HG02884 (cell line): ENCODE results near the gene CALD1.

Source experiments
- ATAC-seq: cut with Tn5 transposase; IDR thresholded peaks from one replicate; pipeline ENCODE4 v1.9.1; 2021; ENCODE audit warnings: mild to moderate bottlenecking, moderate library complexity; ENCODE audit not compliant: unreplicated experiment

CALD1 gene

DNA sequence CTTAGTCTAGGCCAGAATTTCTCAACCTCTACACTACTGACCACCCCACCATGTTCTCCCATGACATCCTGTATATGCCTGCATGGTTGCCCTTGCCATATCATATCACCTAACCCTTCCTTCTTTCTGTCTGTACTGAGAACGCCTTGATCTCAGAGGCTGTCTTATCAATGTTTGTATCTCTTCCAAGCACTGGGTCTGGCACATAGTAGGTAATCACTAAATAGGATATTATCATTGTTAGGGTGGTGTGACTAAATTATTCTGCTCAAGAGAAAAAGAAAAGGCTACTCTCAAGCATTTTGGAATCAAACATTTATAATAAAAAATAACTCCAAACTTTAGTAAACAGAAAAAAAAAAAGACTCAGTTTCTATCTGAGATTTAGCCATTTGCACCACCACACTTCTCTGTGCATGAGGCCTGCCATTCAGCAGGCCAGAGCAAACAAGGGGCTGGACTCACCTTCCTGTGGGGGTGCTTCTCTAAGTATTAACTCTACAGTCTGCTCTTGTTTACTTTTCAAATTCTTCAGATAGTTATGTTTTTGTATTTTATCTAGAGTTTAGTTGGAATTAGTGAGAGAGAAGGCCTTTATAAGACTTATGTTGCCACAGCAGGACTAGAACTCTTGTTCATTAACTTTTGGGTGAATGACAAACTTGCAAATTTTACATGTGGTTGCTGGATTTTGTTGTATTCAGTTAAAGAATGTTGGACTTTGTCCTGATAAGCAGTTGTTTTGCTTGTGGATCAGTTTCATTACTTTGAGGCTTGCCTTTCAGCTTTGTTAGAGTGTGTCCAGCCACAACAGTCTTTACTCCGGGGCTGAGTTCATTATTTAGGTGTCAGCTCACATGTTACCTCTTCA lies 212.3 kb downstream of the CALD1 start:
- no peak for ATAC-seq

DNA sequence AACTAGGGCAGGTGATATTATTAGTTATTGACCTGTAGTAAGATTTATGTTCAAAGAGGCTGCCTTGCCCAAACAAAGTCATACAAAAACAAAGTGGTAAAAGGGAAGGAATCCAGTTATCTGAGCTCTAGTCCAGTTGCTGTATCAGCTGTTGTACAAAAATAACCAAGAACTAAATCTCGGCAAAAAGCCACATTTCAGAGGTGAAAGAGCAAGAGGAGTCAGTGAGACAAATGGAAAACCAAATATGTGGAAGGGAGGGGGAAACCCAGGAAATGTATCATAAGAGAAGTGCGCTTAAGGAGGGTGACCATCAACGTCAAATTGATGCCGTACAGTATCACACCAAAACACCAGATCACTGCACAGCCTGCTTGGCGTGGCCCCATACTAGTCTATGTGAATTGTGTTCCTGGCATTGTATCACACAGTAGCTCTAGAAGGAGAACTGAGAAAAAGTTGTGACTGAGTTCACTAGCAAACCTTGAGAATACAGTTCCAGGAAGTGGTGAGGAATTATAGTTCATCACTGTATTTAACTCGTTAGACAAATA lies 213.3 kb downstream of the CALD1 start:
- ATAC-seq: peak; percentile 72

DNA sequence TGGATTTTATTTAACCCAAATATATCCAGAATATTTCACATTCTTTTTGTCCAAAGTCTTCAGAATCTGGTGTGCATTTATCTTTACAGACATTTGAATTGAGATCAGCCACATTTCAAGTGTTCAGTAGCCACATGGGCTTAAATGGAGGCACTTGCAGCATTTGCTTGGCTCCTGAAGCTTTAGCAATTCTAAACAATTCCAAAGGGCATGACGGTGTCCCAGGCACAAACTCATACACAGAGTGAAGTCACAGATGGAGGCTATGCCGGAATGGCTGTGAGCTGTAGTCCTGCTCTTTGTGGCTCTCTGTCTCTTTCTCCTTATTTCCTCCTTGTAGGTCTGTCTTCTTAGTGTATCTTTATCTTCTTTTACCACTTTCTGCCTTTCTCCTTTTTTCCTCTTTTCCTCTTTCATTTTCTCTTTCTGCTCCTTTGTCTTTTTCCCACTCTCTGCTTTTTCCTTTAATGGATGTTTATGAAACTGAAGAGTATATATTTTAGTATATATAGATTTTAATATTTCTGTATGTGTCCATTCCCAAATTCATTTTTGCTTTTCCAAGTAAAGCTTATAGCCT lies 214.5 kb downstream of the CALD1 start:
- ATAC-seq: no peak

DNA sequence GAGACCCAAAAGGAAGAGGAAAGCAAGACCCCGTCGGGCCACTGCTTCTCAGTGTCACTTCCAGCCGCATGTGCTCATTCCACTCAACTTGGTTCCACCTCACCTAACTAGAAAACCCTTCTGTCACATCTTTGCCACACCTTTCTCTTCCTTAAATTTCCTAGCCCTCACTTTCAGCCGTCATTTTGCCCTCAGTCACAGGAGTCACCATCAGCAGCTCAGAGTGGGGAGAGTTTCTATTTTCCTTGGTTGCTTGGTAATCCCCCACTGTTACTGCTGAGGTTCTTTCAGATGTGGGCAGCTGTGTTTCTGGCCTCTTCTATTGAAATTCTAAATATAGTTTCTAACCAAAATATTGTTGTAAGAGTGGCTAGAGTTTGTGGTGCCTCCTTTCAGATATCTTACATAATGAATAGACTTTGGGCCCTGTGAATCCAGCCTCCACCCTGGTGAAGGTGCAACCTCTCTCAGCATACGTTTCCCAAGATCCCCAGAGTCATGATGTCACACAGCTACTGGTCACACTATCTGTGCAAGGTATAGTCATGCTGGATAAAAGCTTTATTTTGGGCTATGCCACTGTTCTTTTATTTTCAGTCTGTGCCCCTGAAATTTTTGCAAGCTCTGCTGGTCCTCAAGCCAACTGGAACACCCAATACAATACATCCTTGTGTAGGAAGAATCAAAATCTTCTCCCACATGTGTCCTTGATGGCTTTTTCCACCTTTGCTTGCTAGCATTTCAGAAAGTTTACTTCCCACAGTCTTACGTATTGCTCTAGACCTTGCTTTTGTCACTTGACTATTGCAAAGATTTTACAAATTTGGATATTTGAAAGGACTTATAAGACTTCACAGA lies 216.0 kb downstream of the CALD1 start:
- peak; percentile 38 for ATAC-seq

DNA sequence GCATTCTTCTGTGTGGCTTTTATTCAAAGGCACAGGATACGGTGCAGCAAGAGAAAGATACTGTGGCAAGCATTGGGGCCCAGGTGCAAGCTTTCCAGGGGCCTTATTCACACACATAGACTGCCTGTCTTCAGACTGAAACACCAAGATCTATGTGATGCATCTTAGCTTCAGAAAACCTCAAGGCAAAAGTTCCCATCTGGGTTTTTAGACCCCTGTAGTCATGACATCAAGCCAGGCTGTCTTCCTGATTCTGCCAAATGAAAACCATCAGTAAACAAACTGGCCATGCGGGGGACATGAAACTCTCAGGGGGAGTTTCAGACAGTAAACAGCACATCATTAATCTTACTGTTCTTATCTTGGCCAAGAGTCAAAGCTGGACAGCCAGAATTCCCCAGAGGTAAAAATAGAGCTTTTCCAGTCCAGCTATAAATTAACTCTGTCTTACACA lies 216.7 kb downstream of the CALD1 start:
- ATAC-seq: peak; percentile 43

DNA sequence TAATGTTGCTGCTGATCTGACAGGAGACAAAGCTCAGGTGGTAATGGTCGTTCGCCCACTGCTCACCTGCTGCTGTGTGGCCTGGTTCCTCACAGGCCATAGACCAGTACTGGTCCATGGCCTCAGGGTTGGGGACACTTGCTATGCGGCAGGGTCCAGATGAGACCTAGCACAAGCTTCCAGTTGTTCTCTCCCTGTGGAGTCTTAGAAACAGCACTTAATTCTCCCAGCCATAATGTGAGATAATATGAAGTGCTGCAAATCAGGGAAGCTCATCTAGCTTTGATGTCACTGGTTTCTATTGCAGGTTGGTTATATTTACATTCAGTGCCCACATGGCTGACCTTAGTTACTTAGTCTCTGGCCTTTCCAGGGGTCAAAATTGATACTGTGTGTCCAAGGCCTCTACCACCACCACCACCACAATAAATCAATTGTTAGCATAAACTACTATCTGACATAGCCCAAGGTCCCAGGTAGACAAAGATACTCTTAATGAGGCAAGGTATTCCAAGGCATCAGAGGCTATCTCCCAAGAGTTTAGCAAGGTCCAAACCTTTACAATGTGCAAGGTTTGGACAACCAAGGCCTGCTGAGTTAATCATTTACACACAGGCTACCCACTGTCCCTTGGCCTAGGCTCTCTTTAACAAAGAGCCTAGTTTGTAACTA lies 217.9 kb downstream of the CALD1 start:
- no peak for ATAC-seq

DNA sequence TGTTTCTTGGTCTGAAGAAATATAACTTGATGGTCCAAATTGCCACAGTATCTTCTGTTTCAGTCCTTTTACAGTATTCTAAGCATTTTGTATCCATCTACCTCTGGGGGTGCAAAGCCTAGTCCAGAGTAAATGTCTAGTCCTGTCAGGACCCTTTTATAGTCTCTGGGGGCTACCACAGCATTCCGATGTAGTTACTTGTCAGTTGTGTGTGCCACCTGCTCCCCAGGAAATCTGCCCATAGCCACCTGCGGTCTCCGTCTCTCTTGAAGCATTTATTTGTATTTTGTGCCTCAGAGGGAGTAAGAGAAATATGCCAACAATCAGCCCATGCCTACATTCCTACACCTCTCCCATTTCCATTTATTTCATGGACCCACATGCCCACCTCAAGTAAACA lies 219.7 kb downstream of the CALD1 start:
- no peak for ATAC-seq

DNA sequence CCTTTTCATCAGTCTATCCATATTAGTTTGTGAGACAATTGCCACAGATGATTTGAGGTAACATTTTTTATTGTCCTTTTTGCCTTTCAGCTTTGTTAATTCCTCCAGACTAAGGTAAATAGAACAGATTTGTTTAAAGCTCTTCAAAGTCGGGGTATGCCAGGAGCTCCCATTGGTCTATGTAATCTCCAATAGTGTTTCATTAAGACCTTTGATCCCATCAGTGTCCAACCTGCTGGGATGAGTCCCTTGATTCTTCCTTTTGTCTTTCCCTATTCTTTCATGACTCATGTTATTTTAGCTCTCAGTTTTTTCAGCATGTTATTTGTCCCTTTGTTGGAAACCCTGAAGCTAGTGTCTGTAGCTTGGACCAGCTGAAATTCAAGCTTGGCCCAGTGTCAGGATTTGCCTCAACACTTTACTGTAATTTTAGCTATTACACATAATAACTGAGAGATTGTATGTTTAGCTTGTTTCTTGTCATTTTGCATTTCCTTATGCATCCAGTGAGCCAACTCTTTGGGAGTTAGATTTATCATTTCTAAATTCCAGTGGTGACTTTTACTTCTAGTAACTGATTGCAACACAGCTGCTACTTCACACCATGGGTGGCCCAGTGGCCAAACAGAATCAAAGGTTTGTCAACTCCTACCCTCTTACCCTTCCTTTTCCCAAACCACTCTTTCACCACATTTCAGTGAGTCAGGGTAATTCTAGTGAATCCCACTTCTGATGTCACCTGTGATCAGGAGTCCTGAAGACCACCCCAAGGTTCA lies 222.1 kb downstream of the CALD1 start:
- ATAC-seq: no peak

DNA sequence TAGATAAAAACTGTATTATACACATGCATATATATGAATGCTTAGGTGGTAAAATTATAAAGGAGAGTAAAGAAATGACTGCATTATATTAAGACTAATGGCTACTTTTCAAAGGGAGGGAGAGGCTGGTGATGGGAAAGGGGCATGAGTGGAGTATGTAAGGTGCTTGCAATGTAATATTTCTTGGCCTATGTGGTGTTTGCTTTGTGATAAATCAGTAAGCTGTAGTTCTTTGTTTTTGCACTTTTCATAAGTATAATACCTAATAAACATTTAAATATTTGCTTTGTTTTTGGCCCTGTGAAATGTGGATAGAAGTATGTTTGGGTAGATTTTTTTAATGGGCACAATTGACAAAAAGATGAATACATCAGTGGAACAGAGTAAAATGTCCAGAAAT lies 232.8 kb downstream of the CALD1 start:
- ATAC-seq: no peak
